ENCODE data around the gene POU6F2.
"Not testable (repeated sequence)": the region's sequence is repeated elsewhere in the genome, so short reads cannot be mapped to it uniquely, and the experiment has no call there.

The POU6F2 gene

DNA sequence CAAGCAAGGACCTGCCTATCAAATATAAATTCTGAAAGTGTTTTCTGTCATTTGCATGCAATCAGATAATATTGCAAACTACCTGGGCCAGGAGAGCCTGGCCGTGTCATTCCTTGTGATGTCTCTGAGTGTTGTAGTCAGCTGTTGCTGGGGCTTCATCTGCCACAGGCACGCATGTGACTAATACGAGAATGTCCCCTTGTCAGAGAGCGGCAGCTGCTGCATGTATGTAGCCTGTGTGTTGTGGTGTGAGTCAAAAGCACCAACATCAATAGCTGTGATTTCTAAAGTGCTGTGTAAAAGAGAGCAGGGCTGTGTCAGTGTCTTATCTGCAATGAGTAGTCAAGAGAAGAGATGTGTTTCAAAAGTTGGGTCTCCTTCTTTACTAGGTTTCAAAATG lies 155.4 kb downstream of the POU6F2 start:
- DNase-seq = no peak

DNA sequence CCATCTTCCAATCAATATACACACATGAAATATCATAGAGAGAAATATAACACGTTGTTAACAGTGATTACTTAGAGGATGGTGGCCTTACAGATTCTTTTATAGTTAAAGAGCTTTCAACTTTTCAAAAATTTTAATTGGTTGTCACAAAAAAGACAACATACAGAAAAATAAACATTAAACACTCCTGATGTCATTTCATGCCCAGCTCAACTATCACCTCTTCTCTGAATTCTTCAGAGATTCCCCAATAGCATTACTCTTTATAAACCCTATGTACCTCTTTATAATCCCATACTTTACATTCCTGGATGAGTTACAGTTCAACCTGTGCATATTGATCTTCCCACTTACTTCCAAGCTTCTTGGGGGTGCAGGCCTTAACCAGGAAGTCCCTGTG lies 159.8 kb downstream of the POU6F2 start:
- no peak for DNase-seq

DNA sequence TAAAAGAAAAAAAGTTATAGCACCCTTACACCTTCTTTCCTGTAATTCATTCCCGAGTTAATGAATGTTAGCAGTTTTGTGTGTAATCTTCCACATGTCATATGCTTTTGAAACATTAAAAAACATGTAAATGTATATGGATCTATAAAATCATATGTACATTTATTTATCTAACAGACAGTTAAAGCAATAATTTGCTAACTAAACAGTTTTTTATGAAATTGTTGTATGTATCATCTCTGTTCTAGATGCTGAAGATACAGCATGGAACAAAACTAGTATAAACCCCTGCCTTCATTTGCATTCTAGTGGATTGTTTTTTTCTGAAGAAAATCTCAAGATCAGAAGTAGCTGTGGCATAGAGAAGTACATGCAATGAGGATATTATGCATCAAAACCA lies 165.0 kb downstream of the POU6F2 start:
- DNase-seq = no peak

DNA sequence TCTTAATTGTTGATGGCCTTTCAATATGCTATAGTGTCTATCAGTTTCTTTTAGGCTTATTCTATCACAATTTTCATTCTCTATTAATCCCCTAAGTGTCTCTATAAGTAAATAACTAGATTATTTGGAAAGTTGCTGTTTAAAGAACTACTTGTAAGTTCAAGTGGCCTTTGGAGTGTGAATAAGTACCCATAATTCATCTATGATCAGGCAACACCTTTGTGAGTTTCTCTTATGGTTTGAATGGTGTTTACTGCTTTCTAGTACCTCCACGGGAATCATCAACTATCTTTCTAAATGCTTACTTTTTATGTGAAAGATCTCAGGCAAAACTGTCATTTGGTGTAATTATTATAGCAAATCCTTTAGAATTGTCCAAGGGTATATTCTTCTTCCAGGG lies 166.7 kb downstream of the POU6F2 start:
- DNase-seq = no peak

DNA sequence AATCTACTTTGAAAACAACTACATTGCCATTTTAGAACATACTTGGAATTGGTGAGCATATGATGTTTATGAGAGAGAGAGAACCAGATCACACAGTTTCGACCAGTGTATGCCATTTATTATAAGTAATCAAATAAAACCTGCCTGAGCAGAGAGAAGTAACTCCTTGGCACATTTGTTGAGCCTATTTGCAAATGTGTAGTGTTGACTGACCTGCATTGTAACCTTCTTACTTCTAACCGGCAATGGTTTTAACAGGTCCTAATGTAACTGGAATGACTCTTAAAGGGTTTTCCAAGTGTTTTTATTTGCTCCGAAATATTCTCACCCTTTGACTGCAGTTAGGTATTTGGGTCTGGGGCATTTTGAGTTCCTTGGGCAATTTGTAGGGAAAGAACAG lies 167.6 kb downstream of the POU6F2 start:
- DNase-seq = no peak

DNA sequence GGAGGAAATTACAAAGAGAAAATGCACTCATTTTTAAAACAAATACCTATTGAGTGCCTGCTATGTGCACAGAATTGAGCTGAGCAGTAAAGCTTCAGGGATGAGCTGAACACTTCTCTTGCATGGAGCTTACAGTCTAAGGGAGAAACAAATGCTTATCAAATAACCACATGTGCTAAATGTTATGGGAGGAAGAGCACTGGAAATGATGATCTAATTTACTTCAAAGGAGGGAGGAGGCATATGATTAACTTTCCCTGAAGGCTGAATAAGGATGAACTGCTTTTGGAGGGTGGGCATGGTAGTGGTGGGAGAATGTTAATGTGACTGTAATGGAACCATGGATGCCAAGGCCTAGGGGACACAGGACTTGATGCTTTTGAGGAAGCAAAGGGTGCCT lies 168.2 kb downstream of the POU6F2 start:
- no peak for DNase-seq

DNA sequence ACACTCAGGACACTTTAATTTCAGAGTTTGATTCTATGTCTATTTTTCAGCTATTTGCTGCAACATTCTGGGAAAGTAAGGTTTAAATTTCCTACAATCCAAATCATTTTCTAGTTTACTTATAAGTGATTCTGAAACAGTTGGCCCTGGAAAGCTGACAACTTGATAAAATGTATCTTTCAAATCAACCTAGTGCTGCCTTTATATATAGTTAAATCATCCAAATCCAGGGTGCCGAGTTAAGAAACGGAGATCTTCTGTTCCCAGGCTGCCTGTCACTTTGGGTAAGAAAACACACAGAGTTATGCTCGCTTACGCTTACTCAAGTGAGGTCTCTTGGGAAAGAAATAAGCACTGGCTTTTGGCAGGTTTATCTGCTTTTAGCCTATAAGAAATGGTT lies 175.0 kb downstream of the POU6F2 start:
- DNase-seq = no peak

DNA sequence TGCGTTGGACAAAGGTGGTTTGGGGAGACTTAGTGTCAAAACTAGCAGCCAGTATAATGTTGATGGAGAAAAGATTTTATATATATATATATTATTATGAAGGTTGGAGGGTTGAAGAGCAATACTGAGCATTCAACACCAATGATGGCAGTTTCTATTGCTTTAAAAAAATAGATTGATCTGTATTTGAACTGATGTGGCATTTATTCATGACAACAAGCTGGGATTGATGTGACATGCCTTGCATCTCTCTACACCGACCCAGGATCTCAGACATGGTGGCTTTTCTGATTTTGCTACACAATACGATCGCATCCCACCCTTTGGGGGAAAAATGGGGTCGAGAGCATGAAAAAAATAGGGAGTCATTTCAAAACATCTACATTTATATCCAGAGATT lies 175.4 kb downstream of the POU6F2 start:
- DNase-seq = no peak

DNA sequence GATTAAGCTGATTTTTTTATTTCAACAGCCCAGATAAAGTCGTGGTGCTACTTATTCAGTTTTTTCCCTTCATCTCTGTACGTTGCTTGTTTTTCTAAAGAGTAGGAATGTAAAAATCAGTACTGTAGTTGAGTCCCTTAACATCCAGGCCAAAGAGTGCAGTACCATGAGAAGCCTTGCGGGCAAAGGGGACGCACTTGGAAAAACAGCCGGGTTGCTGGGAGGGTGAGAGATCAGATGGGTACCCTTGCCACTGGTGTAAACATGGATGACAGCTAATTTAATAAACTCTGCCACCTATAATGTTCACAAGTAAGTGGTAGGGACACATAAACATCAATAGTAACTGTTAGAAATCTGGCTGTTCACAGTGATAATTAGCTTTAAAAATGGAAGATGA lies 175.9 kb downstream of the POU6F2 start:
- no peak for DNase-seq

DNA sequence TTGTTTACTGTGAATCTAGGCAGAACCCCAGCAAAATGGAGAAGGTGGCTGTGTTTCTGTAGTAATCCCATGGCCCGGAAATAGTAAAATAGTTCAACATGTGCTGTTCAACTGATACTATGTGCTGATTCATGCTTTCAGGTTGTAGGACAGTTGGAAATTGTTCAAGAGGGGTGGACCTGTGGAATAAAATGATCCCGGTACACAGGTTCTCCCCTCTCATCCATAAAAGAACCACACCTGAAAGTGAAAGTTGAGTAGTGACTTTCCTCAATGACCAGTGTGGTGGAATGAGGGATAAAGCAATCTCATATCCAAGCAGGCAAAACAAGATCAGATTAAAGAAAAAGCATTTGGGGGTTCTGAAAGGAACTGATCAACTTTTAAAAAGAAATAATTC lies 177.1 kb downstream of the POU6F2 start:
- DNase-seq = no peak

DNA sequence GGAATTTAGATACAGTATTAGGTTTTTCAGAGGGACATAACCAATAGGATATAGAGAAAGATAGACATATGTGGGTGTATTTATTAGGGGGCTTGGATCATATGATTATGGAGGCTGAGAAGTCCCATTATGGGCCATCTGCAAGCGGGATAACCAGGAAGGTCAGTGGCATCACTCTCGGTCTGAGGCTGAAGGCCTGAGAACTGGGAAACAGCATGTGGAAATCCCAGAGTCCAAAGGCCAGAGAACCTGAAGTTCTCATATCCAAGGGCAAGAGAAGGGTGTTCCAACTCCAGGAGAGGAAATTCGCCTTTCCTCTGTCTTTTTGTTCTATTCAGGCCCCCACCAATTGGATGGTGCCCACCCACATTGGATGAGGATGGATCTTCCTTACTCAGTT lies 180.7 kb downstream of the POU6F2 start:
- DNase-seq = no peak

DNA sequence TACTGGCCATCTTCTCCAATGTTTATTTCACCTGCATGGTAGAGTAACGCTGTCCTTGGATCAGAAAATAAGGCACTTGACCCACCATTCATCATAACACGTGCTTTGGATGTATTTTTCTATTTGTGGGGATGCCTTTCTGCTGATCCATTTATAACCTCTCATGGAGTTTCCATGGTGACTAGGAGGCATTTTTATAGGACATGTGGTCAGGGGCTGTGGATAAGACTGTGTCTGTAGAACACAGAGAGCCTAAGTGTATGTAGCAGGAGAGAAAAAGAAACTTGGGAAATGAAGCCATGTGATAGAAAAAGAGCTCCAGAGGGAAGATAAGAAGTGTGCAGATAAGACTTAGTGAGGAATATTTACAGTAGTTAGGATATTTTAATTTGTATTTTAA lies 184.2 kb downstream of the POU6F2 start:
- DNase-seq = no peak

DNA sequence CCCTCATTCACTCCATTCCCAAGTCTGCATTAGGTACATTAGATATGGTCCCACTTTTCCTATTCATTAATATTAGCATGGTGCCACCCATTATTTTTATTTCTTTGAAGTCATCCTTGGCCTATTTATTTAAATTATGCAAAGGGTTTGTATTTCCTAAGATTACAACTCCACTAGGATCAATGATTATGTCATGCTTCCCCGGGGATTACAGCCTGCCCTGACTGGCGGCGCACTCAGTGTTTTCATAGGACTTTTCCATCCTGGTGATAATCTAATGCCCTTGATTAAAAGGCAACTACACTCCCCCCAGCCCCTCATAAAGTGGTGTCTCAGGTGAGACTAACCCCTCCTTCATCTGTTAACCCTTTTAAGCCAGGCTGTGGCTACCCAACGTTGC lies 187.2 kb downstream of the POU6F2 start:
- no peak for DNase-seq

DNA sequence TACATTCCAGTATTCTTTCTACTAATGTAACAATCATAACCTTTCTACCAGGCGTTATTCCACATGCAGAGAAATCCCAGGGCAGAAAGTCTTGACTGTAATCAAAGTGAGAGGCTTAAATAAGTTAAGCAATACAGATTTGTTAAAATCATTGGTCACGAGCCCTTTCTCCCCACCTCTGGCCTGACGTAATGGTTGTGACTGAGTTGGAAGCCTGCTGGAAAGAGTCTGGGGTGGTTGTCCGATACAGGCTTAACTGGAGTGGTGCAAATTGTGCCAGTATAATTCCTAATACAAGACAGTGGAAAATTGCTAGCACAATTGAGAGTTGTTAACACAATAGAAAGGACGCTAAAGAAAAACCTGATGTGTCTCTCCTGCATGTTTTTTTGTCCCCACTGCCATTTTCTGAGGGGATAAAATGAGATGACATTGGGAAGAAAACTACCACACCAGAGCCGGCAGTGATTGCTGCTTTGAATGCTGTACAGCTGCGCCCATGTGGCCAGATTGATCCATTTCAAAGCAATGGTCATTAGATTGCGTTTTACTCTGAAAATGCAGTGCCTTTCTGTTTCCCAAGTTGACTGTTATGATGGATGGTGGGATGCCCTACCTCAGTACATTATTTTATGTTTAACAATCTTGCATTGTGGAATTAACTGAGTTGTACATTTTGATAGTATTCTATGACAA lies 190.8 kb downstream of the POU6F2 start:
- no peak for DNase-seq

DNA sequence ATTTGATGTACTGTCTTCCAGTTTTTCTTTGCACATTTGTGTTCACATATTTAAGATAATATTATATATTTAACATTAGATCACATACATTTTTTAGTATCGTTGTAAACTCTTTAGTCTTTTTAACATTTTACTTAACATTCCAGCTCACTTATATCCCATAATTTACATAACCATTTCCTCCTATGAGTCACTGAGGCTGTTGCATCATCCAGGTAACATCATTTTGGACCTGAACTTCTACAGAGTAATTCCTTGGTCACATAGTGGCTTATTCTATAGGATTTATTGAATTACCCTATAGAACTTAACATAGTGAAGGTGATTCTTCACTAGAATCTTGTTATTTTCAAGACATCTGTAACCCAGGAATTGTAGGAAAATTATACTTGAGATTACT lies 194.4 kb downstream of the POU6F2 start:
- DNase-seq = no peak

DNA sequence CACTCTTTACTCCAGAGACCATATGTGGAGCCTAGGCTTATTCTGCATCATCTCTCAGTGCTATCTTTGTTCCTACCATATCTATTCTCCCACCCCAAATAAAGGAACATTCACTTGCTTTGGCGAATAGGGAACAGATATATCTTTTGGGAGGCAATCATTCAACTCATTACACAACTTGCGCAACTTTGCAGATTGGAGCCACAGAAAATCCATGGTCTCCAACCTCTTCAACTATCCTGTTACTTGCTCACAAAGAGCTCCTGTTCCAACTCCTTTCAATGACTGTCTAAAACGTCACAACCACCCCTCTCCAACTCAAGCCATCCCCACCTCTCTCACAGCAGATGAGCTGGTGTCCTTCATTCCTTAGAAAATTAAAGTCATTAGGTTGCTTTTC lies 203.7 kb downstream of the POU6F2 start:
- no peak for DNase-seq

DNA sequence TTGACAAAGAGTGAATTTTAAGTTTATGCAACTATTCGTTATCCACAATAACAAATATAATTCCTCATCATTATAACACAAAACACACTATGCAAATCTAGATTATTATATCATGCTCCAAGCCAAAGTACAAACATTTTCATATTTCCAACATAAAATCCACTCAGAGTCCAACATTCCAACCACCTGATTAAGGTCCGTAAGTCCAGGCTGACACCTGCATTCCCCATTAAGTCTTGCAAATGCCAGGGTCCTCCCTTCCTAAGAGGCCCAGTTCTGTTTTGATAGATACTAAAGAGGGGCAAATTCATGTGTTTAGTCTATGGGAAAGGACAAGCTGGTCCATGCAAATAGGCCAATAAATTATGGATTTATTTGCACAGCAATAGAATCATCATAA lies 206.1 kb downstream of the POU6F2 start:
- DNase-seq = no peak

DNA sequence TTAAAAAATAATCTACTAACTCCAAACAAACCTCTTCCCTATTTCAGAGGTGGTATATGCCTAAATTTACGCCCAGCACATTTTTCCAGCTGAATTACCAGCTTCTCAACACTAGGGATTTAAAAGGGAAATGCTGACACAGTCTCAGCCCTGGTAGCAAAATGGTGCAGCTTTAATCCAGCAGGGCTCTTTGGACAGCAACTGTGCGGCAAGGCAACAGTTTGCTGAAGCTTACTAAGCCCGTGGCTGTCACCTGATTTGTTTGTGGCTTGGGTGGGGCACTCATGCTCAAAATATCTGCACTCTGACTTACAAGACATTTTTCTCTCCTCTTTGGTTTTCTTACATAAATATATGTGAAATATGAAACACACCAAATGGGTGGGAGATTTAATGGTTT lies 206.7 kb downstream of the POU6F2 start:
- no peak for DNase-seq

DNA sequence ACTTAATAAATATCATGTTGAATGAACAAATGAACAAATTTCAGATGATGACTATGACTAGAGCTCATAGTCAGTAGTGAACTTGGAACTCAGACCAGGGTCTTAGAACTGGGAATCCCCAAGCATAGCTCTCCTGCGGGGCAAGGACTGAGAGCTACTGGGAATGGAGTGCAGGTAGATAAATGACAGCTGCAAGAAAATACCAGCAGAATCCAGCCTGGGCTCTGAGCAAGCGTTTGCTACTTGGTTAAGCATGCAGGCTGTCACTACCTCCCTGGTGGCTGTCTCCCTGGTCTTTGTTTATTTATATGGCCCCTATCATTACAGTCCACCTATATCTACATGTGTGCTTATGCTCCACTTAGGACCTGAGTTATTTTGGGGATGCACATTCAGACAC lies 208.4 kb downstream of the POU6F2 start:
- DNase-seq = no peak

DNA sequence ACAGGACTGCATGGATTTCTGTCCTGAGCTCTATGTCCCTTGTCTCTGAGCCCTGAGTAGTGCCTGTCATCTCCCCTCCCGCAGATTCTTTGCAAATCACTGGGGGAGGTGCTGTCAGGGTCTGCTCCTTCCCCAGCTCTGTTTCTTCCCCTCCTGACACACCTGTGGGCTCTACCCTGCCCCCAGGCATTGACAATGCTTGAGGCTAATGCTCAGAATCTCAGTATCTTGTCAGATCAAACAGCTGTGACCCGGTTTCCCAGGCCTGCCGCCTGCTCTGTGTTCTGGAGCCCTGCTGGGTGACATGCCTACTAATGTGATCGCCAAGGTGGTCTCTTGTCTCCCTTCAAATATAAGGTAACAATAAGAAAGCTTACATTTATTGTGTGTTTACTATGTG lies 209.0 kb downstream of the POU6F2 start:
- no peak for DNase-seq

DNA sequence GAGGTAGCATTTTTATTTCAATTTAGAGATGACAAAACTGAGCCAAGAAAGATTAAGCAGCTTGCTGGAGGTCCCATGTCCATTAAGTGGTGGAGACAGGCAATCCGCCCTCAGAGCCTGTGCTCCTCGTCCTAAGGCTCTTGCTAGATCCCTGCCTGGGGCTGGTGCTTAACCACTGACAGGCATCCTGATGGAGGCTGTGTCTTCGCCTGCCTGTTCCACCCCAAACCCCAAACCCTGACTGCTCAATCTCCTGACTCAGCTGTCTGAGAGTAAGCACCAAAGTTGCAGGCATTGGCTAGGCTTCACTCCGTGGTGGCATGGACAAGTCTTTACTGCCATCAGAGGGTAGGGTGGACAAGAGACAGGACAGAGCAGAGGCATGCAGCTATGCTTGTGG lies 209.4 kb downstream of the POU6F2 start:
- no peak for DNase-seq

DNA sequence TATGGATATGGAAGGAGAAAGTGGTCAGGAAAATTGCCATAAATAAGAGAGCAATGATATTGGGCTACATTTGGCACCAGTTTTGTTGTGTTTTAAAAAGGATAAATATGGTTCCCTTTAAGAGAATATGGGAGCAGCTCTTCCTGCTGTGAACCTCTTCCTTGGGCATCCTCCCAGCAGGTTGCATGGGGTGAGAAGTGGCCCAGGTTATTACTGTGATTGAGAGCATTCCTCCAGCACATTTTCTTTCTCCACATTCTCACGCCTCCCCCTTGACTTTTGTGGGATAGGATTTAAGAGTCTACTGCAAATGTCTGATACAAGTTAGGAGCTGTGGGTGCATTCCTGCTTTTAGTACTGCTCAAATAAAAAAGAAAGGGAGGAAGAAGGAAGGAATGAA lies 214.8 kb downstream of the POU6F2 start:
- DNase-seq = no peak

DNA sequence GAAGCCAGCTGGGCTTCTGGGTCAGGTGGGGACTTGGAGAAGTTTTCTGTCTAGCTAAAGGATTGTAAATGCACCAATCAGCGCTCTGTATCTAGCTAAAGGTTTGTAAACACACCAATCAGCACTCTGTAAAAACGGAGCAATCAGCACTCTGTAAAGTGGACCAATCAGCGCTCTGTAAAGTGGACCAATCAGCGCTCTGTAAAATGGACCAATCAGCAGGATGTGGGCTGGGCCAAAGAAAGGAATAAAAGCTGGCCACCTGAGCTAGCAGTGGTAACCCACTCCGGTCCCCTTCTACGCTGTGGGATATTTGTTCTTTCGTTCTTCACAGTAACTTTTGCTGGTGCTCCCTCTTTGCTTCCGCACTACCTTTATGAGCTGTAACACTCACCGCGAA lies 216.7 kb downstream of the POU6F2 start:
- not testable (repeated sequence) for DNase-seq

DNA sequence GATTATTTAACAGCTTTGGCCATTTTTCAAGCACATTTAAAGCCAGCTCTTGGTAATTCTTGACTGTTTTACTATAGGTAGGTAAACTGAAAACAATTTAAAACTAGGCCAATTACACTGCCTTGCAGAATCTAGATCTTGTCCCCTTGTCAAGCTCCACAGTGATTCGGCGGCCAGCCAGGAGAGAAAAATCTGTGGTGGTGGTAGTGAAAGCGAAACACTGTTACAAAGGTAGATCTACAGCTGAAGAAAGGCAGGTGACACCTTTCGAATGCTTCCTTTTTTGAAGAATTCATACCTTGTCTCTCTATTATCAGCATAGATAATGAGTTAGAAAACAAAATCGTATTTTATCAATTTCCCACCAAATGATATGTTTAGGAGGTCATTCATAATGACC lies 218.3 kb downstream of the POU6F2 start:
- no peak for DNase-seq

DNA sequence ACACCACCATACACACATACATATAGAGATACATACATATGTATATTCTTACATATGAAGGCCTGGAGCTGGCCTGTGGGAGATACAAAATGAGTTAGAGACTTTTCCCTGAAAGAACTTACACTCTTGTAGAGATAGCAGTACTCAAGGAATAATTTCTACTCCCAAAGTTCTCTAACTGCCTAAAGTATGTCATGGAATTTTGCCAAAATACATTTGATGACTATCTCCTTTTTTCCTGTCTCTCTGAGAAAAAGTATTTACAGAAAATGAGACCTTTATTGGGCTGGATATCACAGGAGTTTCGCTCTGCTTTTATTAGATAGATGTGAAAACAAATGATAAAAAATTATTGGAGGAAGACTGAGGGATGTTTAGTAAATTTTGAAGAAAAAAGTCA lies 220.1 kb downstream of the POU6F2 start:
- no peak for DNase-seq

DNA sequence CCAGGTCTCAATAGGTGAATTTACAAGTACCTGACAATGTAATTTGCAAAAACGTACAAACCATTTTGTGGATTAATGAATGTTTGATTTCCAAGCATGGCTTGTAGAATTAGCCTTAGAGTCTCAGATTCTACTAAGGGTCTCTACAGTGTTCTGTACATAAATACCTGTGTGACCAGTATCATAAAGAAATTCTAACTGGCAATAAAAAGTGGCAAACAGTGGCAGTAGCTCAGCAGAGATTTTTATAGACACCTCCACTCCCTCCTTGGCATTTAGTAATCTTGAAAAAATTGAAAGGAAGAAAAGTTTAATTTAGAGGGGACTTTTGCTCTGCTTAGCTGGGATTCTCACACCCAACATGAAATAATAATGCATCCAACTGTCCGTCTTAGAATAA lies 220.8 kb downstream of the POU6F2 start:
- no peak for DNase-seq
